ENCODE data around the gene GP2. TPM values are rescaled to one million over a fixed set of nuclear protein-coding genes. Genes with fewer than 3 reads are reported as not detected.

The GP2 gene
- total and polyA plus RNA-seq, 10 donors = 0.26 to 4.9 (median 0.99) TPM; not detected in 4

DNA sequence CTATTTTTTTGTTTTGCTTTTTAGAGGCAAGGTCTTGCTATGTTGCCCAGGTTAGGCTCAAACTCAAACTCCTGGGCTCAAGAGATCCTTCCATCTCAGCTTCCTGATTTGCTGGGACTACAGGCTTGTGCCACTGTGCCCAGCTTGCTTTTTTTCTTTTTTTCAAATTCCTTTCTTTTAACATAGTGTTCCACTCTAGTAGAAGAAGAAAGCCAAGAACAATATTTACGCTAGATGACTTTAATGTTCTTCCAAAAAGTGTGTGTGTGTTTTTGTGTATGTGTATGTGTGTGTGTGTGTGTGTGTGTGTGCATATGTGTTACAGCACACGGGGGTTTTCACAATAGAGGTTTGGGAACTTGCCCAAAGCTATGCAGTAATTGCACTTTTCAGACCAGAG is 35.9 kb upstream of the GP2 start:
- no peaks in the 10 kb centered on the region for H3K4me1 ChIP-seq
- 66 to 82% (median 68%) methylated on average over 2 of the region's 2 CpGs for WGBS, 5 donors
- no peak overlapping the region for H3K27ac ChIP-seq
- no peaks in the 10 kb centered on the region for H3K9me3 ChIP-seq
- DNase-seq = no peak
- no peaks in the 10 kb centered on the region for H3K36me3 ChIP-seq
- H3K4me3 ChIP-seq = no peak overlapping the region
- intact Hi-C loops (cut with DNase I; ENCODE audit: low total_unique reads) = no loop called here
- TF ChIP-seq POLR2A (IDR thresholded peaks at IDR 0.05) (no peak), POLR2AphosphoS5 (IDR thresholded peaks at IDR 0.05) (no peak)
- TF ChIP-seq, protein P1, sequence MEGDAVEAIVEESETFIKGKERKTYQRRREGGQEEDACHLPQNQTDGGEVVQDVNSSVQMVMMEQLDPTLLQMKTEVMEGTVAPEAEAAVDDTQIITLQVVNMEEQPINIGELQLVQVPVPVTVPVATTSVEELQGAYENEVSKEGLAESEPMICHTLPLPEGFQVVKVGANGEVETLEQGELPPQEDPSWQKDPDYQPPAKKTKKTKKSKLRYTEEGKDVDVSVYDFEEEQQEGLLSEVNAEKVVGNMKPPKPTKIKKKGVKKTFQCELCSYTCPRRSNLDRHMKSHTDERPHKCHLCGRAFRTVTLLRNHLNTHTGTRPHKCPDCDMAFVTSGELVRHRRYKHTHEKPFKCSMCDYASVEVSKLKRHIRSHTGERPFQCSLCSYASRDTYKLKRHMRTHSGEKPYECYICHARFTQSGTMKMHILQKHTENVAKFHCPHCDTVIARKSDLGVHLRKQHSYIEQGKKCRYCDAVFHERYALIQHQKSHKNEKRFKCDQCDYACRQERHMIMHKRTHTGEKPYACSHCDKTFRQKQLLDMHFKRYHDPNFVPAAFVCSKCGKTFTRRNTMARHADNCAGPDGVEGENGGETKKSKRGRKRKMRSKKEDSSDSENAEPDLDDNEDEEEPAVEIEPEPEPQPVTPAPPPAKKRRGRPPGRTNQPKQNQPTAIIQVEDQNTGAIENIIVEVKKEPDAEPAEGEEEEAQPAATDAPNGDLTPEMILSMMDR (IDR thresholded peaks at IDR 0.05 in 8 of 11, conservative IDR thresholded peaks at IDR 0.05 in 3 of 11) = no peak
- peaks cover 0 to 19% (median 0%) of the 10 kb centered on the region in 7 donors for H3K27me3 ChIP-seq (replicated peaks in 1 of 7)

DNA sequence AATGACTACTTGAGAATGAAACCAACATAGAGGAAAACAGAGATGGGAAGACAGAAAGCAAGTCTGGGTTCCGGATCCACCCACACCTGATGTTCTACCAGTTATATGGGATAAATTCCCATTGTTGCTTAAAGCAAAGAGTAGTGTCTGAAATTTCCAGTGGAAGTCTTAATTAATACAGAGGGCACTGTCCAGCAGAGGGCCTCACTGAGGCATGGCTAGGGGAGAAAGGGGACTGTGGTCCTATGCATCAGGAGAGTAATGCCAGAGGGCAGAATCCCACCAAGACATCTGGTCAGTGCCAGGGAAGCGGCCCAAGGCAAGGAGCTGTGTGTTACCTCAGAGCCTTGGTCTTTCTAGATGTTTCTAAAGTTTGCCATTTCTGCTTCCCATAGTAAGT is 32.7 kb upstream of the GP2 start:
- Histone ChIP-seq H3K36me3 (no peaks in the 10 kb centered on the region), H3K4me1 (no peaks in the 10 kb centered on the region), H3K27me3 (replicated peaks in 1 of 7) (peaks cover 0 to 31% (median 0%) of the 10 kb centered on the region in 7 donors), H3K27ac (no peak overlapping the region), H3K9me3 (no peaks in the 10 kb centered on the region), H3K4me3 (no peak overlapping the region)
- no peak for DNase-seq
- TF ChIP-seq POLR2A (IDR thresholded peaks at IDR 0.05) = no peak
- TF ChIP-seq POLR2AphosphoS5 (IDR thresholded peaks at IDR 0.05) = no peak
- intact Hi-C loops (cut with DNase I; ENCODE audit: low total_unique reads) = no loop called here
- 41 to 64% (median 59%) methylated on average over 2 of the region's 2 CpGs for WGBS, 5 donors

DNA sequence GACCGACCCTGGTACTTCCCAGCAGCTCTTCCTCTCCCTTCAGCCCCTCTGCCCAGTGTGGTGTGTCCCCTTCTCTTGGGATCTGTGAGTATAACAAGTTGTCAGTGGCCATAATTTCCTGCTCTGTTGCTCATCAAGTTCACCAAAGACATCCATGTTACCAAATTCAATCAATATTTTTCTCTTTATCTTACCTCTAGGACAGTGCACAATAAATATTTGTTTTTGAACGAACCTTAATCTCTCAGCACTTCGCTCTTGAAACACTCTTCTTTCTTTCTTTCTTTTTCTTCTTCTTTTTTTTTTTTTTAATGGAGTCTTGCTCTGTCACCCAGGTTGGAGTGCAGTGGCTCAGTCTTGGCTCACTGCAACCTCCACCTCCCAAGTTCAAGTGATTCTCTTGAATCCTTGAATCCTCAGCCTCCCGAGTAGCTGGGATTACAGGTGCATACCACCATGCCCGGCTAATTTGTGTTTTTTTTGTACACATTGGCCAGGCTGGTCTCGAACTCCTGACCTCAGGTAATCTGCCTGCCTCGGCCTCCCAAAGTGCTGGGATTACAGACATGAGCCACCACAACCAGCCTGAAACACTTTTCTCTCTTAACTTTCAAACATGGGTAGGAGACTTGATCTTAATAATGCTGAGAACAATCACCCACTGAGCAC is 27.9 kb upstream of the GP2 start:
- Histone ChIP-seq H3K9me3 (no peaks in the 10 kb centered on the region), H3K27ac (no peak overlapping the region), H3K4me3 (no peak overlapping the region), H3K27me3 (replicated peaks in 1 of 7) (peaks cover 0 to 26% (median 0%) of the 10 kb centered on the region in 7 donors), H3K4me1 (no peaks in the 10 kb centered on the region), H3K36me3 (no peaks in the 10 kb centered on the region)
- 68 to 80% (median 71%) methylated on average over 7 of the region's 7 CpGs for WGBS, 5 donors
- TF ChIP-seq POLR2A (IDR thresholded peaks at IDR 0.05) (no peak), POLR2AphosphoS5 (IDR thresholded peaks at IDR 0.05) (no peak)
- TF ChIP-seq, protein P1 (IDR thresholded peaks at IDR 0.05 in 8 of 11, conservative IDR thresholded peaks at IDR 0.05 in 3 of 11) = no peak
- no peak for DNase-seq
- intact Hi-C loops (cut with DNase I; ENCODE audit: low total_unique reads) = no loop called here

DNA sequence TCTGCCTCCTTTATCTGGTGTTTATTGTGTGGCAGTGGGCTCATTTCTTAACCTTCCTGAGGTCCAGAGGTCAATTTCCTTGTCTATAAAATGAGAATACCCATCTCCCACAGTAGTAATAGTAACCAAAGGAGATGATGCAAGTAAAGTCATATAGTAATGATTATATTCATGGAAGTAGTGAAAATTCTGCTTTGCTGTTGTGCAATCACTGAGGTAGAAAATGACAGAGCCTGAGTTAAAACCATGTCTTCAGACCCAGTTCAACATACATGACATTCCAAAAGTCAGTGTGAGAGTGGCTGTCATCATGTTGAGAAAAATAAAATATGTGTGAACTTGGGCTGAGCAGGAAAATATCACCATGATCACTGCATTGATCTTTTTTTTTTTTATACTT is 26.1 kb upstream of the GP2 start:
- Histone ChIP-seq H3K27me3 (replicated peaks in 1 of 7) (peaks cover 0 to 45% (median 0%) of the 10 kb centered on the region in 7 donors), H3K4me1 (no peaks in the 10 kb centered on the region), H3K4me3 (no peak overlapping the region), H3K36me3 (no peaks in the 10 kb centered on the region), H3K9me3 (no peaks in the 10 kb centered on the region), H3K27ac (no peak overlapping the region)
- intact Hi-C loops (cut with DNase I; ENCODE audit: low total_unique reads) = no loop called here
- DNase-seq = no peak
- TF ChIP-seq POLR2AphosphoS5 (IDR thresholded peaks at IDR 0.05) (no peak), POLR2A (IDR thresholded peaks at IDR 0.05) (no peak)
- TF ChIP-seq, protein P1 (IDR thresholded peaks at IDR 0.05 in 8 of 11, conservative IDR thresholded peaks at IDR 0.05 in 3 of 11) = no peak
